SK-N-SH (cell line): ENCODE data around the gene ABCA1. TPM values are rescaled to one million over a fixed set of nuclear protein-coding genes. Genes with fewer than 3 reads are reported as not detected.

Experiments used
- CTCF ChIA-PET: fragments of 300-600, 350-600 bp; formaldehyde crosslinking; extraction: SDS; loops from one replicate; lab custom pipeline; 2021; lab: Yijun Ruan, JAX
- POLR2A ChIA-PET: fragments of 350-600 bp; sonication (Branson Sonifier 250); formaldehyde crosslinking; extraction: SDS; loops from one replicate; lab custom pipeline; 2020; ENCODE audit warnings: antibody characterized with exemption, inconsistent platforms; lab: Yijun Ruan, JAX
- DNase-seq: peaks from one replicate; pipeline ENCODE4 v3.0.0; 2012
- H2AFZ ChIP-seq: fragments of 200-600 bp; sonication (generic); 2 replicates; pipeline ENCODE4 v1.8.1; 2016; ENCODE audit warnings: antibody characterized with exemption, mild to moderate bottlenecking, low read depth
- H3F3A ChIP-seq: fragments of 200-600 bp; sonication (generic); replicated peaks from 2 replicates; pipeline ENCODE3; 2016; ENCODE audit warnings: antibody characterized with exemption, mild to moderate bottlenecking; ENCODE audit not compliant: insufficient read depth
- H3K27ac ChIP-seq, 2 experiments: fragments of 200-500 bp in 1 of 2; fragments of 200-600 bp in 1 of 2; sonication (Bioruptor generic) in 1 of 2; sonication (generic), shearing (Covaris generic) in 1 of 2; 2 replicates each; pipeline versions ENCODE4 v1.5.1 to v1.6.1; 2014 to 2016; ENCODE audit warnings: low read depth in 2 of 2, inconsistent platforms in 1 of 2, low read length in 1 of 2, mild to moderate bottlenecking in 1 of 2, mixed read lengths in 1 of 2
- H3K27me3 ChIP-seq: fragments of 200-600 bp; sonication (generic), shearing (Covaris generic); 2 replicates; pipeline ENCODE4 v1.6.1; 2016; ENCODE audit warnings: mixed run types; ENCODE audit not compliant: insufficient read depth
- H3K36me3 ChIP-seq, 2 experiments: fragments of 200-500 bp in 1 of 2; fragments of 200-600 bp in 1 of 2; sonication (Bioruptor generic) in 1 of 2; sonication (generic) in 1 of 2; replicated peaks in 1 of 2; 2 replicates each; pipeline versions ENCODE3 to v1.5.1; 2014 to 2016; ENCODE audit warnings: low read length in 1 of 2, mild to moderate bottlenecking in 1 of 2; ENCODE audit not compliant: insufficient read depth in 2 of 2, control insufficient read depth in 1 of 2
- H3K4me1 ChIP-seq, 2 experiments: fragments of 200-500 bp in 1 of 2; fragments of 200-600 bp in 1 of 2; sonication (Bioruptor generic) in 1 of 2; sonication (generic), shearing (Covaris generic) in 1 of 2; 2 replicates each; pipeline versions ENCODE4 v1.5.1 to v1.6.1; 2014 to 2016; ENCODE audit warnings: low read depth in 1 of 2, low read length in 1 of 2, mixed run types in 1 of 2; ENCODE audit not compliant: insufficient read depth in 2 of 2, control insufficient read depth in 1 of 2
- H3K4me2 ChIP-seq: fragments of 200-600 bp; sonication (generic), shearing (Covaris generic); 2 replicates; pipeline ENCODE4 v1.6.1; 2017; ENCODE audit warnings: mixed run types
- H3K4me3 ChIP-seq, 2 experiments: fragments of 200-500 bp in 1 of 2; fragments of 200-600 bp in 1 of 2; sonication (Bioruptor generic) in 1 of 2; sonication (generic), shearing (Covaris generic) in 1 of 2; 2 replicates each; pipeline versions ENCODE4 v1.5.1 to v1.8.1; 2014 to 2016; ENCODE audit warnings: low read depth in 2 of 2, inconsistent platforms in 1 of 2, low read length in 1 of 2, mild to moderate bottlenecking in 1 of 2, mixed read lengths in 1 of 2, moderate library complexity in 1 of 2
- H3K79me2 ChIP-seq: fragments of 200-600 bp; sonication (generic); 2 replicates; pipeline ENCODE4 v1.8.1; 2017; ENCODE audit warnings: mild to moderate bottlenecking; ENCODE audit not compliant: insufficient read depth
- H3K9ac ChIP-seq: fragments of 200-600 bp; sonication (generic); 2 replicates; pipeline ENCODE4 v1.6.1; 2017; ENCODE audit warnings: mixed run types
- H3K9me2 ChIP-seq: fragments of 200-600 bp; sonication (generic); 2 replicates; pipeline ENCODE4 v1.6.1; 2017; ENCODE audit warnings: mixed run types
- H3K9me3 ChIP-seq: fragments of 200-600 bp; sonication (generic); 2 replicates; pipeline ENCODE4 v1.6.1; 2017; ENCODE audit warnings: mixed run types, mild to moderate bottlenecking, moderate library complexity
- H4K20me1 ChIP-seq: fragments of 200-600 bp; sonication (generic); 2 replicates; pipeline ENCODE4 v1.6.1; 2017; ENCODE audit warnings: mild to moderate bottlenecking, mixed run types; ENCODE audit not compliant: insufficient read depth
- MEF2A ChIP-seq: IDR thresholded peaks from 2 replicates; pipeline ENCODE4 v1.4.0; 2012; ENCODE audit warnings: low read depth, borderline replicate concordance
- NRF1 ChIP-seq: IDR thresholded peaks from 2 replicates; pipeline ENCODE4 v1.6.1; 2012; ENCODE audit warnings: low read depth, mild to moderate bottlenecking, low read length
- PBX3 ChIP-seq: IDR thresholded peaks from 2 replicates; pipeline ENCODE4; 2012
- RCOR1 ChIP-seq: fragments of 150-350 bp; IDR thresholded peaks from 2 replicates; pipeline ENCODE4 v1.6.1; 2017; ENCODE audit warnings: antibody characterized with exemption, low read length
- RFX5 ChIP-seq: IDR thresholded peaks from 2 replicates; pipeline ENCODE4 v1.6.1; 2012; ENCODE audit warnings: mild to moderate bottlenecking, improper control_type of control experiment, low read length
- SIN3A ChIP-seq: IDR thresholded peaks from 2 replicates; pipeline ENCODE4 v1.6.1; 2012; ENCODE audit warnings: low read depth, mild to moderate bottlenecking, low read length, moderate library complexity, borderline replicate concordance
- USF1 ChIP-seq: IDR thresholded peaks from 2 replicates; pipeline ENCODE4 v1.4.0; 2012; ENCODE audit warnings: low read depth, borderline replicate concordance
- ZBTB33 ChIP-seq: IDR thresholded peaks from 2 replicates; pipeline ENCODE4 v1.4.0; 2012; ENCODE audit warnings: low read depth, borderline replicate concordance
- WGBS: methylation state at CpG from one replicate; pipeline ENCODE4 v1.1.6; 2017; ENCODE audit warnings: low lambda C conversion rate; 5-methylcytosine and 5-hydroxymethylcytosine counted together
- polyA plus RNA-seq, 3 experiments: library from polyadenylated mRNA; depleted of rRNA; stranded (reverse); fragments of >200 nt; gene quantifications; 2 replicates each; pipeline ENCODE4 v1.2.3, GENCODE V29; 2012
- TF ChIP-seq, protein P1 (sequence below): fragments of 200-600 bp; sonication (generic); IDR thresholded peaks from 2 replicates; pipeline ENCODE4 v1.6.1; 2017; ENCODE audit warnings: antibody characterized with exemption, mild to moderate bottlenecking, moderate library complexity
- TF ChIP-seq, protein P2 (sequence below): fragments of 150-350 bp; IDR thresholded peaks from 2 replicates; pipeline ENCODE4 v1.6.1; 2016; ENCODE audit warnings: mild to moderate bottlenecking, low read depth, low read length
- TF ChIP-seq, protein P3 (sequence below): IDR thresholded peaks from 2 replicates; pipeline ENCODE4 v1.4.0; 2012; ENCODE audit warnings: low read depth

The ABCA1 gene
- polyA plus RNA-seq, 1 of the 3 experiments (the other 2 are of a cell fraction), result 5.3 TPM

- TF ChIP-seq USF1, result no peak
- TF ChIP-seq PBX3, result no peak
- TF ChIP-seq, protein P1, sequence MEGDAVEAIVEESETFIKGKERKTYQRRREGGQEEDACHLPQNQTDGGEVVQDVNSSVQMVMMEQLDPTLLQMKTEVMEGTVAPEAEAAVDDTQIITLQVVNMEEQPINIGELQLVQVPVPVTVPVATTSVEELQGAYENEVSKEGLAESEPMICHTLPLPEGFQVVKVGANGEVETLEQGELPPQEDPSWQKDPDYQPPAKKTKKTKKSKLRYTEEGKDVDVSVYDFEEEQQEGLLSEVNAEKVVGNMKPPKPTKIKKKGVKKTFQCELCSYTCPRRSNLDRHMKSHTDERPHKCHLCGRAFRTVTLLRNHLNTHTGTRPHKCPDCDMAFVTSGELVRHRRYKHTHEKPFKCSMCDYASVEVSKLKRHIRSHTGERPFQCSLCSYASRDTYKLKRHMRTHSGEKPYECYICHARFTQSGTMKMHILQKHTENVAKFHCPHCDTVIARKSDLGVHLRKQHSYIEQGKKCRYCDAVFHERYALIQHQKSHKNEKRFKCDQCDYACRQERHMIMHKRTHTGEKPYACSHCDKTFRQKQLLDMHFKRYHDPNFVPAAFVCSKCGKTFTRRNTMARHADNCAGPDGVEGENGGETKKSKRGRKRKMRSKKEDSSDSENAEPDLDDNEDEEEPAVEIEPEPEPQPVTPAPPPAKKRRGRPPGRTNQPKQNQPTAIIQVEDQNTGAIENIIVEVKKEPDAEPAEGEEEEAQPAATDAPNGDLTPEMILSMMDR, result peak; percentile 95
- TF ChIP-seq RFX5, result no peak
- 0 out of 2 replicates have a peak, but pooled peaks have one; percentile 48 for TF ChIP-seq SIN3A
- TF ChIP-seq, protein P2, sequence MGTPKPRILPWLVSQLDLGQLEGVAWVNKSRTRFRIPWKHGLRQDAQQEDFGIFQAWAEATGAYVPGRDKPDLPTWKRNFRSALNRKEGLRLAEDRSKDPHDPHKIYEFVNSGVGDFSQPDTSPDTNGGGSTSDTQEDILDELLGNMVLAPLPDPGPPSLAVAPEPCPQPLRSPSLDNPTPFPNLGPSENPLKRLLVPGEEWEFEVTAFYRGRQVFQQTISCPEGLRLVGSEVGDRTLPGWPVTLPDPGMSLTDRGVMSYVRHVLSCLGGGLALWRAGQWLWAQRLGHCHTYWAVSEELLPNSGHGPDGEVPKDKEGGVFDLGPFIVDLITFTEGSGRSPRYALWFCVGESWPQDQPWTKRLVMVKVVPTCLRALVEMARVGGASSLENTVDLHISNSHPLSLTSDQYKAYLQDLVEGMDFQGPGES, result no peak
- no peak for TF ChIP-seq RCOR1
- TF ChIP-seq ZBTB33, result no peak
- TF ChIP-seq NRF1, result no peak
Measured at GRCh38 chr9:104863180-104863883, 64.6 kb downstream of the ABCA1 start (continued).

GRCh38 chr9:104861397-104861796, 66.6 kb downstream of the ABCA1 start:
- no peaks in the 10 kb centered on the region for H4K20me1 ChIP-seq
- no peaks in the 10 kb centered on the region for H3K79me2 ChIP-seq
- no peak for DNase-seq
- no peak overlapping the region for H3K4me2 ChIP-seq
- TF ChIP-seq MEF2A, result no peak
- TF ChIP-seq, protein P3, sequence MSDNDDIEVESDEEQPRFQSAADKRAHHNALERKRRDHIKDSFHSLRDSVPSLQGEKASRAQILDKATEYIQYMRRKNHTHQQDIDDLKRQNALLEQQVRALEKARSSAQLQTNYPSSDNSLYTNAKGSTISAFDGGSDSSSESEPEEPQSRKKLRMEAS, result no peak
- H3K27ac ChIP-seq, result no peak overlapping the region
- no peak overlapping the region for H3K4me3 ChIP-seq
- WGBS, result 83% methylated on average over 2 of the region's 2 CpGs
- H3K9ac ChIP-seq, result no peak overlapping the region
- no peaks in the 10 kb centered on the region for H3K9me2 ChIP-seq
- POLR2A ChIA-PET, result interaction anchor here (0.5 to 0.7 kb wide), 2 partner anchors 16 to 535 kb away, joined by 3 read pairs; no protein-coding TSS in a partner anchor
- H3K27me3 ChIP-seq, result no peaks in the 10 kb centered on the region
- H3K9me3 ChIP-seq, result no peaks in the 10 kb centered on the region
- H3K4me1 ChIP-seq, result peaks cover 16 to 22% of the 10 kb centered on the region in 2 experiments; a peak in 3 of 4 replicates
- peaks cover 0 to 3% of the 10 kb centered on the region in 2 experiments for H3K36me3 ChIP-seq
- CTCF ChIA-PET, result interaction anchor here (0.8 to 9.6 kb wide), 11 partner anchors 8 to 553 kb away, joined by 3 to 91 read pairs (median 4); partner anchors contain the start of gene SLC44A1
- H3F3A ChIP-seq, result peaks cover 12% of the 10 kb centered on the region
- H2AFZ ChIP-seq, result no peak overlapping the region
